PC-9 (cell line): Measurements from ENCODE around the gene ANTXR2. TPM values are rescaled to one million over a fixed set of nuclear protein-coding genes. Genes with fewer than 3 reads are reported as not detected.

ENCODE experiments used
- BruUV-seq: library from RNA; stranded (reverse); fragments of 400-500 nt; replicated peaks from 2 replicates; lab custom pipeline; 2021; lab: Mats Ljungman, UMichigan
- CTCF ChIA-PET: fragments of 300-600 bp; sonication (Branson Sonifier 250); formaldehyde crosslinking; loops from one replicate; lab custom pipeline; 2022; ENCODE audit warnings: antibody characterized with exemption; lab: Charles Lee
- POLR2A ChIA-PET: fragments of 300-600 bp; sonication (Branson Sonifier 250); formaldehyde crosslinking; loops from one replicate; lab custom pipeline; 2022; ENCODE audit warnings: antibody characterized with exemption; ENCODE audit not compliant: unreplicated experiment; lab: Charles Lee
- DNase-seq, 2 experiments: peaks; one replicate each; pipeline versions ENCODE4 v3.0.0 to v3.0.0-alpha.2; 2015 to 2022; ENCODE audit warnings: mixed read lengths in 1 of 2
- H2AFZ ChIP-seq: fragments of 200-600 bp; sonication (generic); 2 replicates; pipeline ENCODE4 v1.8.1; 2017; ENCODE audit warnings: antibody characterized with exemption
- H3F3A ChIP-seq: fragments of 200-600 bp; sonication (generic); 2 replicates; pipeline ENCODE4 v1.8.1; 2017; ENCODE audit warnings: antibody characterized with exemption, mild to moderate bottlenecking, low read depth; ENCODE audit not compliant: insufficient read depth
- H3K27ac ChIP-seq: fragments of 200-600 bp; sonication (generic); 2 replicates; pipeline ENCODE4 v1.6.1; 2016; ENCODE audit warnings: mixed run types
- H3K27me3 ChIP-seq: fragments of 200-600 bp; sonication (generic); 2 replicates; pipeline ENCODE4 v1.6.1; 2016; ENCODE audit warnings: low read depth, mixed run types; ENCODE audit not compliant: insufficient read depth
- H3K36me3 ChIP-seq: fragments of 200-600 bp; sonication (generic); 2 replicates; pipeline ENCODE4 v1.6.1; 2016; ENCODE audit warnings: low read depth, mixed run types
- H3K4me1 ChIP-seq: fragments of 200-600 bp; sonication (generic); replicated peaks from 2 replicates; pipeline ENCODE4 v1.6.1; 2016; ENCODE audit warnings: mixed run types; ENCODE audit not compliant: insufficient read depth
- H3K4me2 ChIP-seq: fragments of 200-600 bp; sonication (generic); 2 replicates; pipeline ENCODE4 v1.6.1; 2017; ENCODE audit warnings: mixed run types
- H3K4me3 ChIP-seq: fragments of 200-600 bp; sonication (generic); 2 replicates; pipeline ENCODE4 v1.6.1; 2016; ENCODE audit warnings: mixed run types
- H3K79me2 ChIP-seq: fragments of 200-600 bp; sonication (generic); 2 replicates; pipeline ENCODE4 v1.6.1; 2017; ENCODE audit warnings: low read depth, mixed run types
- H3K9me2 ChIP-seq: fragments of 200-600 bp; sonication (generic); 2 replicates; pipeline ENCODE4 v1.8.1; 2017; ENCODE audit warnings: mild to moderate bottlenecking; ENCODE audit not compliant: insufficient read depth
- H3K9me3 ChIP-seq: fragments of 200-600 bp; sonication (generic); 2 replicates; pipeline ENCODE4 v1.8.1; 2016; ENCODE audit warnings: low read depth; ENCODE audit not compliant: insufficient read depth
- H4K20me1 ChIP-seq: fragments of 200-600 bp; sonication (generic); 2 replicates; pipeline ENCODE4 v1.8.1; 2017; ENCODE audit not compliant: insufficient read depth
- CTCF ChIP-seq: fragments of 200-600 bp; sonication (generic); conservative IDR thresholded peaks from 2 replicates; pipeline ENCODE4 v1.6.1; 2017; ENCODE audit warnings: mixed run types, antibody characterized with exemption, mild to moderate bottlenecking, moderate library complexity
- EZH2 ChIP-seq: fragments of 200-600 bp; sonication (generic); IDR thresholded peaks from 2 replicates; pipeline ENCODE4 v1.8.0; 2017; ENCODE audit warnings: antibody characterized with exemption, low read depth
- intact Hi-C: fragments of 100-400 bp; cut with micrococcal nuclease; formaldehyde crosslinking; loops from one replicate; pipeline ENCODE4 v1.10.0; 2022; ENCODE audit not compliant: unreplicated experiment
- total RNA-seq: library from RNA; stranded (reverse); gene quantifications from 2 replicates; pipeline ENCODE4 v1.2.3, GENCODE V29; 2021

Gene ANTXR2
- total RNA-seq, 1 experiment from 2014 or later: 2.0 TPM

GRCh38 chr4:80091184-80091583 lies 18.2 kb upstream of the ANTXR2 start:
- no peaks in the 10 kb centered on the region for H3F3A ChIP-seq
- H3K79me2 ChIP-seq: no peaks in the 10 kb centered on the region
- H3K4me1 ChIP-seq: no peaks in the 10 kb centered on the region
- intact Hi-C loops: no loop called here
- H3K9me2 ChIP-seq: no peaks in the 10 kb centered on the region
- BruUV-seq: no TSS peak
- H3K27ac ChIP-seq: no peak overlapping the region
- no peak for TF ChIP-seq CTCF
- TF ChIP-seq EZH2: no peak
- H3K4me3 ChIP-seq: no peak overlapping the region
- no peak overlapping the region for H2AFZ ChIP-seq
- H3K36me3 ChIP-seq: no peaks in the 10 kb centered on the region
- DNase-seq: no peak
- H3K27me3 ChIP-seq: no peaks in the 10 kb centered on the region
- H4K20me1 ChIP-seq: no peaks in the 10 kb centered on the region
- POLR2A ChIA-PET: no interaction called here
- CTCF ChIA-PET: interaction anchor here (0.6 kb wide), 1 partner anchor 146 kb away, joined by 3 read pairs; no protein-coding TSS in a partner anchor
- no peaks in the 10 kb centered on the region for H3K9me3 ChIP-seq
- no peak overlapping the region for H3K4me2 ChIP-seq

GRCh38 chr4:80090090-80090489 lies 17.1 kb upstream of the ANTXR2 start:
- ChIA-PET CTCF (no interaction called here), POLR2A (no interaction called here)
- Histone ChIP-seq H3K9me2 (no peaks in the 10 kb centered on the region), H3K4me1 (no peaks in the 10 kb centered on the region), H3K9me3 (no peaks in the 10 kb centered on the region), H4K20me1 (no peaks in the 10 kb centered on the region), H2AFZ (no peak overlapping the region), H3F3A (no peaks in the 10 kb centered on the region), H3K27ac (no peak overlapping the region), H3K36me3 (no peaks in the 10 kb centered on the region), H3K79me2 (no peaks in the 10 kb centered on the region), H3K4me3 (no peak overlapping the region), H3K27me3 (no peaks in the 10 kb centered on the region), H3K4me2 (no peak overlapping the region)
- DNase-seq: no peak
- intact Hi-C loops: no loop called here
- TF ChIP-seq EZH2 (no peak), CTCF (no peak)
- no TSS peak for BruUV-seq

- no peak for DNase-seq
Observed at GRCh38 chr4:80088471-80088870, 15.4 kb upstream of the ANTXR2 start.

More at GRCh38 chr4:80088471-80088870, 15.4 kb upstream of the ANTXR2 start:
- H3K27ac ChIP-seq: no peak overlapping the region
- H3K4me2 ChIP-seq: no peak overlapping the region
- no peaks in the 10 kb centered on the region for H3F3A ChIP-seq
- no TSS peak for BruUV-seq
- no peak for TF ChIP-seq EZH2
- TF ChIP-seq CTCF: no peak
- H3K4me1 ChIP-seq: no peaks in the 10 kb centered on the region
- no peaks in the 10 kb centered on the region for H3K9me2 ChIP-seq
- intact Hi-C loops: no loop called here
- no peaks in the 10 kb centered on the region for H3K9me3 ChIP-seq
- POLR2A ChIA-PET: no interaction called here
- H3K27me3 ChIP-seq: no peaks in the 10 kb centered on the region
- CTCF ChIA-PET: no interaction called here
- H4K20me1 ChIP-seq: no peaks in the 10 kb centered on the region
- H3K79me2 ChIP-seq: no peaks in the 10 kb centered on the region
- H3K4me3 ChIP-seq: no peak overlapping the region
- H3K36me3 ChIP-seq: no peaks in the 10 kb centered on the region
- H2AFZ ChIP-seq: no peak overlapping the region
